ENCODE results near the gene TMPRSS12. TPM values are rescaled to one million over a fixed set of nuclear protein-coding genes. Genes with fewer than 3 reads are reported as not detected.

TMPRSS12 gene
- total and polyA plus RNA-seq, 3 donors from 2014 or later: 6.8 to 65.6 (median 8.9) TPM

DNA sequence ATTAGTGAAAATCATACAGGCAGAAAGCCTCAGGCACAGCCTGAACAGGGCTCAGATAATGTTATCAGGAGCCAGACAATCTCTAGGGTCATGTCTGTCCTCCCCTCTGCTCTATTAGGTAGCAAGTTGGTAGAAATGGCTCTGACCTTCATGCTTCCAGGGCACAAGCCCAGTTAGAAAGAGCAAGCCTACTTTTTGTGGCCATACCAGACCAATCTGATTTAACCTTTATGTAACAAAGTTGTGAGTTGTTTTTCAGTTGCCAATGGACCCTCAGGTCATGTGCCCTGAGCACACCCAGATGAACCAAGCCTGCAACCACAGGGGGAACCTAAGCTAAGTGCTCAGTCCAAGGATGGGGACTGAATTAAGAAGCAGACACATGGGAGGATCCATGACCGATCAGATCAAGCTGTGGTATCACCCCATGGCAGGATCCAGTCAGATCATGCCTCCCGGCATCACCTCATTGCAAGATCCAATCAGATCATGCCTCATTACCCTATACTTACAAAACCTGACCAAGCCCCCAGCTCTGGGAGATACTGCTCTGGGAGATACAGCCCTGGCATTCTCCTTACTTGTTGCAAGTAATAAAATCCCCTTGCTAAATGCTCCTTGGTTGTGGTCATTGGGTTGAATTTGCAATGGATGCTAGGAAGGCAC is 90.9 kb downstream of the TMPRSS12 start:
- intact Hi-C loops (cut with DNase I; ENCODE audit: low total_unique reads): loop anchor here (10.0 kb wide), 1 partner anchor 51 kb away; no protein-coding TSS in a partner anchor
- 93 to 100% methylated on average over 1 to 2 of the region's 2 CpGs for WGBS, 2 donors
- Histone ChIP-seq H3K9me3 (no peaks in the 10 kb centered on the region), H3K27me3 (no peaks in the 10 kb centered on the region), H3K4me3 (no peak overlapping the region), H3K27ac (peak overlapping the region; percentile 46 to 78), H3K36me3 (ENCODE audit: low read depth, missing control alignments) (peaks cover 3% of the 10 kb centered on the region), H3K4me1 (peaks cover 24% of the 10 kb centered on the region)
- no peak for DNase-seq
- TF ChIP-seq POLR2A (IDR thresholded peaks at IDR 0.05): no peak
- TF ChIP-seq CTCF (IDR thresholded peaks at IDR 0.05): no peak

DNA sequence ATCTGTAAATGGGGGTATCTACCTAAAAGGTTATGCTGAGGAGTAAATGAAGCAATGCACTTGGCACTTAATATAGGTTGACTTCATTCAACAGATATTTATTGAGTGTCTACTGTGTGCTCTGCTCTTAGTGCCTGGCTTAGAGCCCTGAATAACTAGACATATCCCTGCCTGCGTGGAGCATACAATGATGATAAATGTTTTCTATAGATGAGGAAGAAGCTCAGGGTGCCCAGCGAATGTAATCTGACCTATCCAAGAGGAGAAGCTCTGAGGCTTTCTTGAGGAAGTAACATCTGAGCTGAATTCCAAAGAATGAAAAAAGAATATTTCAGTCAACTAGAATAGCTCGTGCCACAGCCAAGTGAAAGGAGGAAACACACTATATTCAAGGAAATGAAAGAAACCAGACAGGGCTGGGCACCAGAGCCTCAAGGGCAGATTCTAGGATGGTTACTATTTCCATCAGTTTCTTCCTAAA is 91.7 kb downstream of the TMPRSS12 start:
- Histone ChIP-seq H3K27ac (peak overlapping the region; percentile 46 to 78), H3K9me3 (no peaks in the 10 kb centered on the region), H3K4me1 (peaks cover 28% of the 10 kb centered on the region), H3K27me3 (no peaks in the 10 kb centered on the region), H3K36me3 (ENCODE audit: low read depth, missing control alignments) (peaks cover 3% of the 10 kb centered on the region), H3K4me3 (no peak overlapping the region)
- DNase-seq: no peak
- TF ChIP-seq POLR2A (IDR thresholded peaks at IDR 0.05) (no peak), CTCF (IDR thresholded peaks at IDR 0.05) (no peak)
- intact Hi-C loops (cut with DNase I; ENCODE audit: low total_unique reads): loop anchor here (10.0 kb wide), 1 partner anchor 50 kb away; no protein-coding TSS in a partner anchor
- WGBS, 2 donors: 53 to 56% methylated on average over 3 of the region's 3 CpGs

DNA sequence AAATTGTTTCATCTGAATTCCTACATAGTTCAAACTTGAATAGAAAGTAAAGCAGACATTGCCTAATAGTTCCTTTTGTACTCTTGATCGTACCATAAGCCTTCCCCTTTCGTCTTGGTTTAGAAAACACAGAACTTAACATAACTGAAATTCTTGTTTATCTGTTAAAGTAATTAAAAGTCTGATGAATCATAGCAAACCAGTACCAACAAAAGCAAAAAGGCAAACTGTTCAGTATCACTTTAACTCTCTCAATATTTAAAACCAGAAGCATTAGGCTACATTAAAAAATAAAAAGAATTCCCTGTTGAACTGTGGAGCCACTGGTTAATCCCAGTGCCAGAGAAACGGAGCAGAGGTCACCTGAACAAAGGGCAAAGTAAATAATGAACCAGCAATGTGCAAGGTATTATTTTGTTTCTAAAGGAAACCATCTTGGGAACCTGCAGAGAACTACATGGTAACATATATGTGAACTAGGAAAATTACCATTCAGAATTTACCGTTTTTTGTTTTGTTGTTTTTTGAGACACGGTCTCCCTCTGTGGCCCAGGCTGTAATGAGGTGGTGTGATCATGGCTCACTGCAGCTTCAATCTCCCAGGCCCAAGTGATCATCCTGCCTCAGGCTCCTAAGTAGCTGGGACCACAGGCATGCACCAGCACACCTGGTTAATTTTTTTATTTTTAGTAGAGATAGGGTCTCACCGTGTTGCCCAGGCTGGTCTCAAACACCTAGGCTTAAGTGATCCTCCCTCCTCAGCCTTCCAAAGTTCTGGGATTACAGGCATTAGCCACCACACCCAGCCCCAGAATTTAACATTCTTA is 92.5 kb downstream of the TMPRSS12 start:
- WGBS, 2 donors: 41 to 44% methylated on average over 6 of the region's 6 CpGs
- Histone ChIP-seq H3K27me3 (no peaks in the 10 kb centered on the region), H3K36me3 (ENCODE audit: low read depth, missing control alignments) (peaks cover 3% of the 10 kb centered on the region), H3K27ac (peak overlapping the region; percentile 46 to 78), H3K4me3 (no peak overlapping the region), H3K9me3 (no peaks in the 10 kb centered on the region), H3K4me1 (peaks cover 30% of the 10 kb centered on the region)
- TF ChIP-seq CTCF (IDR thresholded peaks at IDR 0.05): no peak
- TF ChIP-seq POLR2A (IDR thresholded peaks at IDR 0.05): no peak
- intact Hi-C loops (cut with DNase I; ENCODE audit: low total_unique reads): loop anchor here (10.0 kb wide), 1 partner anchor 50 kb away; no protein-coding TSS in a partner anchor
- DNase-seq: no peak

DNA sequence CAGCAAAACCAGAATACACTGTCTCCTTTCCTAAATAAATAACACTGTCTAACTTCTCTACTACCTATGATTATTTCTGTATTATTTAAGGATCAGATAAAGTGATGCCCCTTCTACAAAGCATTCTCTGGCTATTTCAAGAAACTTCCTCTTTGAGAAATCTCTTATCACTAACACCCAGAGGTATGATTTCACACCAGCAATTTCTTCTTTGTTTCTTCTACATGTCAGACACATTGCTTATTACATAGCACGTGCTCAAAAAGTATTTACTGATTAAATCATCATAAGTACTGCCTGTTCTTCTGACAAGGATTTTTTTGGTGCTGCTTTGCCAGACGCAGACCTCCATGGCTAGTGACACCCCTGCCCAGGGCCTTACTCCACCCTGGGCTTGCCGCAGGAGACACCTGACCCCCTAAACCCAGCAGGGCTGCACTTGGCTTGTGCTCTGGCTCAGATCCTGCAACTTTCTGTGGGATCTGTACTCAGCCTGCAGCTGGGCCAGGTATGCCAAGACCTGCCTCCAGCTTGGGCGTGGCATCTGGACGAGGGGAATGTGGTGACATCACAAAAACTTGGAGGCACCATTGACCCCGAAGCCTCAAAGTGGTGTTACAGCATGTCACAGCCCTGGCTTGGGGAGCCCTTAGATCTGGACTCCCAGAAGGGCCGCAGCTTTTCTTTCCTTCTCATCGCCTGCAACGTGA is 94.2 kb downstream of the TMPRSS12 start:
- no peak for TF ChIP-seq CTCF (IDR thresholded peaks at IDR 0.05)
- TF ChIP-seq POLR2A (IDR thresholded peaks at IDR 0.05): no peak
- Histone ChIP-seq H3K27me3 (no peaks in the 10 kb centered on the region), H3K27ac (peak overlapping the region in 1 of 2 donors; percentile 19), H3K36me3 (ENCODE audit: low read depth, missing control alignments) (no peaks in the 10 kb centered on the region), H3K9me3 (no peaks in the 10 kb centered on the region), H3K4me3 (no peak overlapping the region), H3K4me1 (peaks cover 30% of the 10 kb centered on the region)
- no peak for DNase-seq
- intact Hi-C loops (cut with DNase I; ENCODE audit: low total_unique reads): loop anchor here (10.0 kb wide), 1 partner anchor 48 kb away; no protein-coding TSS in a partner anchor
- WGBS, 2 donors: 75 to 83% methylated on average over 6 to 9 of the region's 9 CpGs

Small RNA genes lying within 50 kb of the gene (small RNA-seq; reads per million reads assigned to genes)
- gene AC013244.2 (0 to 0.18 reads per million in 2 donors), gene RN7SL519P (0 reads per million in 2 donors)

Other genes with a start within 250 kb of the TMPRSS12 start
- gene ATF1, start 78.8 kb upstream of the TMPRSS12 start, total RNA-seq: 10 to 100 TPM; 17.1 to 17.7 TPM
- 18.2 TPM for gene ATF1, start 78.8 kb upstream of the TMPRSS12 start, polyA plus RNA-seq (ENCODE audit: insufficient read depth, low read depth, low replicate concordance)
- gene HIGD1C, start 109.6 kb downstream of the TMPRSS12 start, total RNA-seq: not detected
- gene HIGD1C, start 109.6 kb downstream of the TMPRSS12 start, polyA plus RNA-seq (ENCODE audit: insufficient read depth, low read depth, low replicate concordance): 3.4 TPM
- gene SLC11A2, start 183.5 kb downstream of the TMPRSS12 start, total RNA-seq: 10 to 100 TPM; 63.4 to 66.5 TPM
- 42.9 TPM for gene SLC11A2, start 183.5 kb downstream of the TMPRSS12 start, polyA plus RNA-seq (ENCODE audit: insufficient read depth, low read depth, low replicate concordance)
- gene LETMD1, start 205.4 kb downstream of the TMPRSS12 start, total RNA-seq: 10 to 100 TPM; 72.7 to 75.3 TPM
- gene LETMD1, start 205.4 kb downstream of the TMPRSS12 start, polyA plus RNA-seq (ENCODE audit: insufficient read depth, low read depth, low replicate concordance): 61.2 TPM
- gene CSRNP2, start 240.7 kb downstream of the TMPRSS12 start, total RNA-seq: 10 to 100 TPM; 67.6 to 85.3 TPM
- 74.8 TPM for gene CSRNP2, start 240.7 kb downstream of the TMPRSS12 start, polyA plus RNA-seq (ENCODE audit: insufficient read depth, low read depth, low replicate concordance)